H9 (cell line): ENCODE data around the gene BTBD7. TPM values are rescaled to one million over a fixed set of nuclear protein-coding genes. Genes with fewer than 3 reads are reported as not detected.
A peak's percentile ranks its signal among the peaks of the same experiment; 100 is the strongest.

Source experiments
- DNase-seq: peaks from one replicate; pipeline ENCODE4 v3.0.0-alpha.2; 2017
- H2AFZ ChIP-seq: one replicate; pipeline ENCODE4 v1.6.1; 2013; ENCODE audit warnings: mild to moderate bottlenecking, low read length, control low read depth, moderate library complexity
- H2AK5ac ChIP-seq: 2 replicates; pipeline ENCODE4 v1.6.1; 2013; ENCODE audit warnings: low read length, control low read depth, mixed read lengths; ENCODE audit not compliant: insufficient read length
- H2BK120ac ChIP-seq: one replicate; pipeline ENCODE4 v1.6.1; 2013; ENCODE audit warnings: low read depth, mild to moderate bottlenecking, low read length, control low read depth, inconsistent platforms; ENCODE audit not compliant: poor library complexity, severe bottlenecking
- H2BK12ac ChIP-seq: 2 replicates; pipeline ENCODE4 v1.6.1; 2013; ENCODE audit warnings: low read length, control low read depth, mixed read lengths, low read depth; ENCODE audit not compliant: insufficient read length
- H2BK15ac ChIP-seq: 2 replicates; pipeline ENCODE4 v1.6.1; 2013; ENCODE audit warnings: low read depth, low read length, control low read depth
- H2BK20ac ChIP-seq: one replicate; pipeline ENCODE4 v1.6.1; 2013; ENCODE audit warnings: low read depth, mild to moderate bottlenecking, low read length, control low read depth, inconsistent platforms; ENCODE audit not compliant: poor library complexity, severe bottlenecking
- H2BK5ac ChIP-seq: 2 replicates; pipeline ENCODE4 v1.6.1; 2013; ENCODE audit warnings: low read length, control low read depth, mixed read lengths; ENCODE audit not compliant: insufficient read length
- H3K14ac ChIP-seq: 2 replicates; pipeline ENCODE4 v1.6.1; 2013; ENCODE audit warnings: low read length, control low read depth; ENCODE audit not compliant: insufficient read depth
- H3K18ac ChIP-seq: 2 replicates; pipeline ENCODE4 v1.6.1; 2013; ENCODE audit warnings: low read depth, mild to moderate bottlenecking, mixed read lengths, low read length, control low read depth; ENCODE audit not compliant: insufficient read length
- H3K23ac ChIP-seq: 2 replicates; pipeline ENCODE4 v1.6.1; 2013; ENCODE audit warnings: low read length, control low read depth, mixed read lengths, low read depth; ENCODE audit not compliant: insufficient read length
- H3K23me2 ChIP-seq: 2 replicates; pipeline ENCODE4 v1.6.1; 2013; ENCODE audit warnings: low read depth, mild to moderate bottlenecking, mixed read lengths, low read length, control low read depth; ENCODE audit not compliant: insufficient read length, poor library complexity, severe bottlenecking
- H3K27ac ChIP-seq: 2 replicates; pipeline ENCODE4 v1.5.1; 2013; ENCODE audit warnings: low read length, control low read depth, mixed read lengths, low read depth; ENCODE audit not compliant: insufficient read length
- H3K27me3 ChIP-seq: 2 replicates; pipeline ENCODE4 v1.6.1; 2013; ENCODE audit warnings: low read length, control low read depth, inconsistent platforms; ENCODE audit not compliant: insufficient read depth
- H3K4ac ChIP-seq: 2 replicates; pipeline ENCODE4 v1.6.1; 2013; ENCODE audit warnings: low read depth, mild to moderate bottlenecking, control low read depth, inconsistent platforms, low read length, moderate library complexity
- H3K4me1 ChIP-seq: 2 replicates; pipeline ENCODE4 v1.6.1; 2013; ENCODE audit warnings: low read length, control low read depth, inconsistent platforms; ENCODE audit not compliant: insufficient read depth
- H3K4me2 ChIP-seq: 2 replicates; pipeline ENCODE4 v1.6.1; 2013; ENCODE audit warnings: low read length, control low read depth, mixed read lengths; ENCODE audit not compliant: insufficient read length, insufficient read depth
- H3K56ac ChIP-seq: 2 replicates; pipeline ENCODE4 v1.6.1; 2013; ENCODE audit warnings: low read depth, mild to moderate bottlenecking, mixed read lengths, low read length, control low read depth; ENCODE audit not compliant: insufficient read length
- H3K79me1 ChIP-seq: 2 replicates; pipeline ENCODE4 v1.6.1; 2013; ENCODE audit warnings: low read depth, mild to moderate bottlenecking, moderate library complexity, low read length, control low read depth, inconsistent platforms; ENCODE audit not compliant: insufficient read depth, poor library complexity, severe bottlenecking
- H3K79me2 ChIP-seq: 2 replicates; pipeline ENCODE4 v1.6.1; 2013; ENCODE audit warnings: low read length, control low read depth, inconsistent platforms; ENCODE audit not compliant: insufficient read depth
- H3K9ac ChIP-seq: 2 replicates; pipeline ENCODE4 v1.6.1; 2013; ENCODE audit warnings: low read length, control low read depth, mixed read lengths; ENCODE audit not compliant: insufficient read length; ENCODE audit errors: extremely low read depth
- H3K9me3 ChIP-seq: one replicate; pipeline ENCODE4 v1.6.1; 2013; ENCODE audit warnings: low read depth, low read length, inconsistent platforms; ENCODE audit not compliant: control insufficient read depth
- H3T11ph ChIP-seq: one replicate; pipeline ENCODE4 v1.6.1; 2013; ENCODE audit warnings: mild to moderate bottlenecking, low read length, control low read depth, inconsistent platforms
- H4K20me1 ChIP-seq: one replicate; pipeline ENCODE4 v1.6.1; 2013; ENCODE audit not compliant: control insufficient read depth, insufficient read length, insufficient read depth
- H4K5ac ChIP-seq: 2 replicates; pipeline ENCODE4 v1.6.1; 2013; ENCODE audit warnings: low read depth, mild to moderate bottlenecking, mixed read lengths, low read length, control low read depth; ENCODE audit not compliant: insufficient read length
- H4K8ac ChIP-seq: replicated peaks from 2 replicates; pipeline ENCODE4 v1.6.1; 2013; ENCODE audit warnings: low read length, control low read depth, mixed read lengths, low read depth; ENCODE audit not compliant: insufficient read length
- H4K91ac ChIP-seq: 2 replicates; pipeline ENCODE4 v1.6.1; 2013; ENCODE audit warnings: low read depth, mild to moderate bottlenecking, moderate library complexity, mixed read lengths, low read length, control low read depth; ENCODE audit not compliant: insufficient read length
- H3K27ac Mint-ChIP-seq, 3 experiments: 2 replicates in 2 of 3; 3 replicates in 1 of 3; pipeline ENCODE4 v1.8.0; 2020 to 2021; ENCODE audit warnings: mixed read lengths in 3 of 3, mild to moderate bottlenecking in 1 of 3, moderate library complexity in 1 of 3
- H3K27me3 Mint-ChIP-seq: 2 replicates; pipeline ENCODE4 v1.8.0; 2021; ENCODE audit warnings: low read depth, mild to moderate bottlenecking, moderate library complexity, mixed read lengths
- H3K36me3 Mint-ChIP-seq, 3 experiments: 2 replicates in 2 of 3; 3 replicates in 1 of 3; pipeline ENCODE4 v1.8.0; 2020 to 2021; ENCODE audit warnings: low read depth in 3 of 3, mixed read lengths in 3 of 3; ENCODE audit not compliant: insufficient read depth in 1 of 3
- H3K4me1 Mint-ChIP-seq, 2 experiments: 2 replicates each; pipeline ENCODE4 v1.8.0; 2020; ENCODE audit warnings: mixed read lengths in 2 of 2
- H3K4me3 Mint-ChIP-seq, 2 experiments: 2 replicates in 1 of 2; 3 replicates in 1 of 2; pipeline ENCODE4 v1.8.0; 2020 to 2021; ENCODE audit warnings: mild to moderate bottlenecking in 2 of 2, mixed read lengths in 2 of 2, moderate library complexity in 1 of 2
- H3K9me3 Mint-ChIP-seq, 2 experiments: 2 replicates in 1 of 2; 3 replicates in 1 of 2; pipeline ENCODE4 v1.8.0; 2020; ENCODE audit warnings: mild to moderate bottlenecking in 2 of 2, mixed read lengths in 2 of 2, moderate library complexity in 1 of 2
- WGBS: extraction: QIAGEN DNeasy Blood & Tissue Kit; methylation state at CpG from one replicate; pipeline ENCODE4 v1.1.7; 2013; ENCODE audit warnings: missing lambda C conversion rate, low lambda C conversion rate, mixed read lengths; ENCODE audit not compliant: insufficient read length; ENCODE audit errors: extremely low coverage; 5-methylcytosine and 5-hydroxymethylcytosine counted together
- total RNA-seq: library from RNA; stranded (reverse); gene quantifications from 2 replicates; pipeline ENCODE4 v1.2.1, GENCODE V29; 2021
- TF ChIP-seq, protein P1 (sequence below): fragments of 200-600 bp; sonication (generic); conservative IDR thresholded peaks from 3 replicates; pipeline ENCODE4 v1.8.0; 2021; ENCODE audit warnings: antibody characterized with exemption, mild to moderate bottlenecking

BTBD7 gene
- total RNA-seq, 1 experiment from 2014 or later = 44.1 TPM

- no peak overlapping the region for H3T11ph ChIP-seq
- no peak overlapping the region for H4K8ac ChIP-seq
- H2BK120ac ChIP-seq = no peak overlapping the region
- no peak overlapping the region for H3K4ac ChIP-seq
- no peaks in the 10 kb centered on the region for H3K9me3 Mint-ChIP-seq
- no peak overlapping the region for H3K27ac ChIP-seq
- H3K27ac Mint-ChIP-seq = peak overlapping the region in 1 of 3 experiments; percentile 40; a peak in 1 of 7 replicates
- no peaks in the 10 kb centered on the region for H3K27me3 ChIP-seq
- H3K27me3 Mint-ChIP-seq = no peaks in the 10 kb centered on the region
- no peaks in the 10 kb centered on the region for H3K79me2 ChIP-seq
- no peak overlapping the region for H3K9ac ChIP-seq
- no peak overlapping the region for H3K56ac ChIP-seq
- no peaks in the 10 kb centered on the region for H3K79me1 ChIP-seq
- no peak overlapping the region for H3K4me3 Mint-ChIP-seq
- H2BK20ac ChIP-seq = no peak overlapping the region
- no peak overlapping the region for H3K18ac ChIP-seq
- H3K23ac ChIP-seq = no peak overlapping the region
- H2BK12ac ChIP-seq = no peak overlapping the region
- no peak overlapping the region for H2AFZ ChIP-seq
- TF ChIP-seq, protein P1, sequence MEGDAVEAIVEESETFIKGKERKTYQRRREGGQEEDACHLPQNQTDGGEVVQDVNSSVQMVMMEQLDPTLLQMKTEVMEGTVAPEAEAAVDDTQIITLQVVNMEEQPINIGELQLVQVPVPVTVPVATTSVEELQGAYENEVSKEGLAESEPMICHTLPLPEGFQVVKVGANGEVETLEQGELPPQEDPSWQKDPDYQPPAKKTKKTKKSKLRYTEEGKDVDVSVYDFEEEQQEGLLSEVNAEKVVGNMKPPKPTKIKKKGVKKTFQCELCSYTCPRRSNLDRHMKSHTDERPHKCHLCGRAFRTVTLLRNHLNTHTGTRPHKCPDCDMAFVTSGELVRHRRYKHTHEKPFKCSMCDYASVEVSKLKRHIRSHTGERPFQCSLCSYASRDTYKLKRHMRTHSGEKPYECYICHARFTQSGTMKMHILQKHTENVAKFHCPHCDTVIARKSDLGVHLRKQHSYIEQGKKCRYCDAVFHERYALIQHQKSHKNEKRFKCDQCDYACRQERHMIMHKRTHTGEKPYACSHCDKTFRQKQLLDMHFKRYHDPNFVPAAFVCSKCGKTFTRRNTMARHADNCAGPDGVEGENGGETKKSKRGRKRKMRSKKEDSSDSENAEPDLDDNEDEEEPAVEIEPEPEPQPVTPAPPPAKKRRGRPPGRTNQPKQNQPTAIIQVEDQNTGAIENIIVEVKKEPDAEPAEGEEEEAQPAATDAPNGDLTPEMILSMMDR = no peak
- H4K5ac ChIP-seq = no peak overlapping the region
- no peak overlapping the region for H2BK5ac ChIP-seq
- H3K14ac ChIP-seq = no peak overlapping the region
- DNase-seq = no peak
- H3K4me1 Mint-ChIP-seq = peaks cover 15 to 16% of the 10 kb centered on the region in 2 experiments
- H4K20me1 ChIP-seq = no peaks in the 10 kb centered on the region
- H2AK5ac ChIP-seq = no peak overlapping the region
- H4K91ac ChIP-seq = no peak overlapping the region
- no peak overlapping the region for H3K4me2 ChIP-seq
- WGBS = 100% methylated on average over 1 of the region's 1 CpG
- peaks cover 0 to 4% (median 0%) of the 10 kb centered on the region in 3 experiments; a peak in 1 of 7 replicates for H3K36me3 Mint-ChIP-seq
- no peaks in the 10 kb centered on the region for H3K9me3 ChIP-seq
- no peaks in the 10 kb centered on the region for H3K4me1 ChIP-seq
- H2BK15ac ChIP-seq = no peak overlapping the region
- no peaks in the 10 kb centered on the region for H3K23me2 ChIP-seq
Measured at GRCh38 chr14:93281937-93282336, 50.9 kb downstream of the BTBD7 start.
